Heart left ventricle (tissue), 13 donors: Measurements from ENCODE around the gene PTPRD.
"Not testable (repeated sequence)": the region's sequence is repeated elsewhere in the genome, so short reads cannot be mapped to it uniquely, and the experiment has no call there.

Experiments used
- CTCF ChIP-seq, 12 donors: fragments of 200-600 bp; sonication (generic) in 4 of 12; IDR thresholded peaks; one replicate each; pipeline versions ENCODE4 v1.5.0 to v1.8.0; 2018 to 2022; ENCODE audit warnings: antibody characterized with exemption in 12 of 12, mild to moderate bottlenecking in 5 of 12
- POLR2A ChIP-seq, 2 donors: fragments of 450-650 bp; IDR thresholded peaks; one replicate each; pipeline ENCODE4 v1.6.1; 2017; ENCODE audit warnings: antibody characterized with exemption in 2 of 2, mild to moderate bottlenecking in 2 of 2, moderate library complexity in 2 of 2
- donor health status: ischemic (EF 13 %, LVEDD 7.1; RV severe dilation, severe dysfunction).
- donor health status: DM: no; HTN: yes; CAD: no.
- donor health status: DM: no; HTN: no; CAD: no.
- donor health status: ischemic (EF 25% LVEDD 6.9; RV normal size, moderate dysfunction).
- donor health status: ischemic (EF 25% LVEDD 5.7; RV mildly dilated, moderate dysfunction).
- donor health status: ischemic (EF 35%, LVEDD 5.7; RV mildly dilated, moderate dysfunction).
- donor health status: nonischemic (EF 11% LVEDD 7.7; RV severe dilation, severe dysfunction).
- donor health status: DM: yes; HTN: yes; CAD: no.
- donor health status: PGD.
- donor health status: ischemic (EF 29% LVEDD 5.4; RV normal size, mild dysfunction).
- donor health status: nonischemic (EF 23%, LVEDD 6.1; RV moderate dilation, normal function).

- TF ChIP-seq CTCF, POLR2A (IDR thresholded peaks at IDR 0.05): not testable (repeated sequence)
Measured at GRCh38 chr9:9441874-9442273, 1170.9 kb downstream of the PTPRD start.
